HepG2 (cell line): Measurements from ENCODE around the gene GNAI2. TPM values are rescaled to one million over a fixed set of nuclear protein-coding genes. Genes with fewer than 3 reads are reported as not detected.

Experiments used
- ARNT2 ChIP-seq: sonication (generic); formaldehyde crosslinking; IDR thresholded peaks from 2 replicates; pipeline ENCODE4 v1.8.0; 2022; ENCODE audit warnings: mild to moderate bottlenecking, low read depth, missing genetic modification reagents, moderate library complexity
- BCL3 ChIP-seq: sonication (generic); formaldehyde crosslinking; IDR thresholded peaks from 2 replicates; pipeline ENCODE4 v1.5.1; 2020; ENCODE audit warnings: mild to moderate bottlenecking, missing genetic modification reagents, moderate library complexity
- BCL6 ChIP-seq: IDR thresholded peaks from 2 replicates; pipeline ENCODE4 v1.6.1; 2016; ENCODE audit warnings: missing genetic modification reagents, missing compliant biosample characterization
- DBP ChIP-seq: sonication (generic); formaldehyde crosslinking; IDR thresholded peaks from 2 replicates; pipeline ENCODE4 v1.4.0; 2020; ENCODE audit warnings: missing genetic modification reagents; ENCODE audit errors: not compliant biosample characterization
- HOXA3 ChIP-seq: sonication (generic); formaldehyde crosslinking; IDR thresholded peaks from 2 replicates; pipeline ENCODE4 v1.5.0; 2020; ENCODE audit warnings: missing genetic modification reagents
- NFYB ChIP-seq: sonication (generic); formaldehyde crosslinking; IDR thresholded peaks from 2 replicates; pipeline ENCODE4 v1.4.0; 2020; ENCODE audit warnings: missing genetic modification reagents
- NR2F1 ChIP-seq, 2 experiments: fragments of 450-650 bp in 1 of 2; formaldehyde crosslinking in 1 of 2; IDR thresholded peaks; 2 replicates each; pipeline versions ENCODE4 v1.5.0 to v1.6.1; 2016 to 2020; ENCODE audit warnings: mild to moderate bottlenecking in 1 of 2, missing compliant biosample characterization in 1 of 2, missing genetic modification reagents in 1 of 2, moderate library complexity in 1 of 2
- PCBP1 ChIP-seq: fragments of 200-400 bp; formaldehyde crosslinking; IDR thresholded peaks from 2 replicates; pipeline ENCODE4 v1.6.1; 2017; ENCODE audit warnings: mild to moderate bottlenecking, low read depth, low read length, borderline replicate concordance
- PLRG1 ChIP-seq: fragments of 450-650 bp; conservative IDR thresholded peaks from 2 replicates; pipeline ENCODE4 v1.6.1; 2016
- ZNF550 ChIP-seq: sonication (generic); formaldehyde crosslinking; IDR thresholded peaks from 2 replicates; pipeline ENCODE4 v1.4.0; 2020; ENCODE audit warnings: mild to moderate bottlenecking, missing genetic modification reagents, borderline replicate concordance
- ZNF589 ChIP-seq: sonication (generic); formaldehyde crosslinking; conservative IDR thresholded peaks from 2 replicates; pipeline ENCODE4 v1.8.0; 2022; ENCODE audit warnings: mild to moderate bottlenecking, moderate library complexity, missing genetic modification reagents
- polyA plus RNA-seq, 8 experiments: library from polyadenylated mRNA; depleted of rRNA in 3 of 8; stranded (reverse) in 7 of 8; unstranded in 1 of 8; fragments of >200 nt; fragmentation: Illumina TruSeq in 4 of 8; extraction: Trizol in 4 of 8; gene quantifications; 2 replicates each; pipeline versions ENCODE4 v1.2.1 to v1.2.3, GENCODE V29; 2011 to 2016; ENCODE audit warnings: low read depth in 4 of 8, missing spikeins in 1 of 8, mixed read lengths in 1 of 8; ENCODE audit not compliant: insufficient read depth in 1 of 8
- total RNA-seq, 5 experiments: library from RNA; depleted of rRNA; stranded (reverse); fragments of >200 nt; fragmentation: Illumina TruSeq; extraction: Trizol; gene quantifications; 2 replicates each; pipeline ENCODE4 v1.2.3, GENCODE V29; 2016; ENCODE audit warnings: low read depth in 1 of 5
- TF ChIP-seq, protein P1 (sequence below): sonication (generic); formaldehyde crosslinking; IDR thresholded peaks from 2 replicates; pipeline ENCODE4 v1.8.0; 2022; ENCODE audit warnings: missing genetic modification reagents, mild to moderate bottlenecking, moderate library complexity, borderline replicate concordance
- TF ChIP-seq, protein P2 (sequence below): sonication (generic); formaldehyde crosslinking; IDR thresholded peaks from 2 replicates; pipeline ENCODE4 v1.4.0; 2020; ENCODE audit warnings: low read depth, missing genetic modification reagents
- TF ChIP-seq, protein P3 (sequence below): sonication (generic); formaldehyde crosslinking; IDR thresholded peaks from 2 replicates; pipeline ENCODE4 v1.4.0; 2020; ENCODE audit warnings: mild to moderate bottlenecking, missing genetic modification reagents, borderline replicate concordance

The GNAI2 gene
- total and polyA plus RNA-seq, 2 of the 13 experiments (the other 11 are each of a cell fraction or from before 2014, with no cell fraction given) = 51.1 to 66.2 TPM

- TF ChIP-seq, protein P1, sequence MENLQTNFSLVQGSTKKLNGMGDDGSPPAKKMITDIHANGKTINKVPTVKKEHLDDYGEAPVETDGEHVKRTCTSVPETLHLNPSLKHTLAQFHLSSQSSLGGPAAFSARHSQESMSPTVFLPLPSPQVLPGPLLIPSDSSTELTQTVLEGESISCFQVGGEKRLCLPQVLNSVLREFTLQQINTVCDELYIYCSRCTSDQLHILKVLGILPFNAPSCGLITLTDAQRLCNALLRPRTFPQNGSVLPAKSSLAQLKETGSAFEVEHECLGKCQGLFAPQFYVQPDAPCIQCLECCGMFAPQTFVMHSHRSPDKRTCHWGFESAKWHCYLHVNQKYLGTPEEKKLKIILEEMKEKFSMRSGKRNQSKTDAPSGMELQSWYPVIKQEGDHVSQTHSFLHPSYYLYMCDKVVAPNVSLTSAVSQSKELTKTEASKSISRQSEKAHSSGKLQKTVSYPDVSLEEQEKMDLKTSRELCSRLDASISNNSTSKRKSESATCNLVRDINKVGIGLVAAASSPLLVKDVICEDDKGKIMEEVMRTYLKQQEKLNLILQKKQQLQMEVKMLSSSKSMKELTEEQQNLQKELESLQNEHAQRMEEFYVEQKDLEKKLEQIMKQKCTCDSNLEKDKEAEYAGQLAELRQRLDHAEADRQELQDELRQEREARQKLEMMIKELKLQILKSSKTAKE (CRISPR knock-in tag) = peak; percentile 96
- TF ChIP-seq ARNT2 (CRISPR knock-in tag) (peak; percentile 64; the same call in 1 of the 2 replicates), PLRG1 (no peak), PCBP1 (no peak), NFYB (CRISPR knock-in tag) (no peak), DBP (CRISPR knock-in tag) (no peak), BCL3 (CRISPR knock-in tag) (no peak), ZNF589 (CRISPR knock-in tag) (0 out of 2 replicates have a peak, but pooled peaks have one; percentile 42), ZNF550 (0 out of 2 replicates have a peak, but pooled peaks have one; percentile 52), NR2F1 (CRISPR knock-in tag; IDR thresholded peaks at IDR 0.05) (peak in 1 of 2 experiments; percentile 49; a peak in 1 of 4 replicates), HOXA3 (peak; percentile 49; the same call in 1 of the 2 replicates), BCL6 (CRISPR knock-in tag) (peak; percentile 59; the same call in 1 of the 2 replicates)
- TF ChIP-seq, protein P2, sequence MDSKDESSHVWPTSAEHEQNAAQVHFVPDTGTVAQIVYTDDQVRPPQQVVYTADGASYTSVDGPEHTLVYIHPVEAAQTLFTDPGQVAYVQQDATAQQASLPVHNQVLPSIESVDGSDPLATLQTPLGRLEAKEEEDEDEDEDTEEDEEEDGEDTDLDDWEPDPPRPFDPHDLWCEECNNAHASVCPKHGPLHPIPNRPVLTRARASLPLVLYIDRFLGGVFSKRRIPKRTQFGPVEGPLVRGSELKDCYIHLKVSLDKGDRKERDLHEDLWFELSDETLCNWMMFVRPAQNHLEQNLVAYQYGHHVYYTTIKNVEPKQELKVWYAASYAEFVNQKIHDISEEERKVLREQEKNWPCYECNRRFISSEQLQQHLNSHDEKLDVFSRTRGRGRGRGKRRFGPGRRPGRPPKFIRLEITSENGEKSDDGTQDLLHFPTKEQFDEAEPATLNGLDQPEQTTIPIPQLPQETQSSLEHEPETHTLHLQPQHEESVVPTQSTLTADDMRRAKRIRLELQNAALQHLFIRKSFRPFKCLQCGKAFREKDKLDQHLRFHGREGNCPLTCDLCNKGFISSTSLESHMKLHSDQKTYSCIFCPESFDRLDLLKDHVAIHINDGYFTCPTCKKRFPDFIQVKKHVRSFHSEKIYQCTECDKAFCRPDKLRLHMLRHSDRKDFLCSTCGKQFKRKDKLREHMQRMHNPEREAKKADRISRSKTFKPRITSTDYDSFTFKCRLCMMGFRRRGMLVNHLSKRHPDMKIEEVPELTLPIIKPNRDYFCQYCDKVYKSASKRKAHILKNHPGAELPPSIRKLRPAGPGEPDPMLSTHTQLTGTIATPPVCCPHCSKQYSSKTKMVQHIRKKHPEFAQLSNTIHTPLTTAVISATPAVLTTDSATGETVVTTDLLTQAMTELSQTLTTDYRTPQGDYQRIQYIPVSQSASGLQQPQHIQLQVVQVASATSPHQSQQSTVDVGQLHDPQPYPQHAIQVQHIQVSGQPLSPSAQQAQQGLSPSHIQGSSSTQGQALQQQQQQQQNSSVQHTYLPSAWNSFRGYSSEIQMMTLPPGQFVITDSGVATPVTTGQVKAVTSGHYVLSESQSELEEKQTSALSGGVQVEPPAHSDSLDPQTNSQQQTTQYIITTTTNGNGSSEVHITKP (CRISPR knock-in tag) = 0 out of 2 replicates have a peak, but pooled peaks have one; percentile 37
- TF ChIP-seq, protein P3, sequence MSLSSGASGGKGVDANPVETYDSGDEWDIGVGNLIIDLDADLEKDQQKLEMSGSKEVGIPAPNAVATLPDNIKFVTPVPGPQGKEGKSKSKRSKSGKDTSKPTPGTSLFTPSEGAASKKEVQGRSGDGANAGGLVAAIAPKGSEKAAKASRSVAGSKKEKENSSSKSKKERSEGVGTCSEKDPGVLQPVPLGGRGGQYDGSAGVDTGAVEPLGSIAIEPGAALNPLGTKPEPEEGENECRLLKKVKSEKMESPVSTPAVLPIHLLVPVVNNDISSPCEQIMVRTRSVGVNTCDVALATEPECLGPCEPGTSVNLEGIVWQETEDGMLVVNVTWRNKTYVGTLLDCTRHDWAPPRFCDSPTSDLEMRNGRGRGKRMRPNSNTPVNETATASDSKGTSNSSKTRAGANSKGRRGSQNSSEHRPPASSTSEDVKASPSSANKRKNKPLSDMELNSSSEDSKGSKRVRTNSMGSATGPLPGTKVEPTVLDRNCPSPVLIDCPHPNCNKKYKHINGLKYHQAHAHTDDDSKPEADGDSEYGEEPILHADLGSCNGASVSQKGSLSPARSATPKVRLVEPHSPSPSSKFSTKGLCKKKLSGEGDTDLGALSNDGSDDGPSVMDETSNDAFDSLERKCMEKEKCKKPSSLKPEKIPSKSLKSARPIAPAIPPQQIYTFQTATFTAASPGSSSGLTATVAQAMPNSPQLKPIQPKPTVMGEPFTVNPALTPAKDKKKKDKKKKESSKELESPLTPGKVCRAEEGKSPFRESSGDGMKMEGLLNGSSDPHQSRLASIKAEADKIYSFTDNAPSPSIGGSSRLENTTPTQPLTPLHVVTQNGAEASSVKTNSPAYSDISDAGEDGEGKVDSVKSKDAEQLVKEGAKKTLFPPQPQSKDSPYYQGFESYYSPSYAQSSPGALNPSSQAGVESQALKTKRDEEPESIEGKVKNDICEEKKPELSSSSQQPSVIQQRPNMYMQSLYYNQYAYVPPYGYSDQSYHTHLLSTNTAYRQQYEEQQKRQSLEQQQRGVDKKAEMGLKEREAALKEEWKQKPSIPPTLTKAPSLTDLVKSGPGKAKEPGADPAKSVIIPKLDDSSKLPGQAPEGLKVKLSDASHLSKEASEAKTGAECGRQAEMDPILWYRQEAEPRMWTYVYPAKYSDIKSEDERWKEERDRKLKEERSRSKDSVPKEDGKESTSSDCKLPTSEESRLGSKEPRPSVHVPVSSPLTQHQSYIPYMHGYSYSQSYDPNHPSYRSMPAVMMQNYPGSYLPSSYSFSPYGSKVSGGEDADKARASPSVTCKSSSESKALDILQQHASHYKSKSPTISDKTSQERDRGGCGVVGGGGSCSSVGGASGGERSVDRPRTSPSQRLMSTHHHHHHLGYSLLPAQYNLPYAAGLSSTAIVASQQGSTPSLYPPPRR (CRISPR knock-in tag) = peak; percentile 40; the same call in 1 of the 2 replicates
Observed at GRCh38 chr3:50271314-50271936, 35.4 kb downstream of the GNAI2 start (continued).
